Colon (tissue), 2 donors: ENCODE results near the gene MIDN.

Experiments used
- FAIRE-seq: peaks from 2 replicates; lab custom pipeline; 2012; peaks lifted over from hg19 to GRCh38; lab: Jason Lieb, UNC
- donor health status: control.
- donor health status: control.

MIDN gene

DNA sequence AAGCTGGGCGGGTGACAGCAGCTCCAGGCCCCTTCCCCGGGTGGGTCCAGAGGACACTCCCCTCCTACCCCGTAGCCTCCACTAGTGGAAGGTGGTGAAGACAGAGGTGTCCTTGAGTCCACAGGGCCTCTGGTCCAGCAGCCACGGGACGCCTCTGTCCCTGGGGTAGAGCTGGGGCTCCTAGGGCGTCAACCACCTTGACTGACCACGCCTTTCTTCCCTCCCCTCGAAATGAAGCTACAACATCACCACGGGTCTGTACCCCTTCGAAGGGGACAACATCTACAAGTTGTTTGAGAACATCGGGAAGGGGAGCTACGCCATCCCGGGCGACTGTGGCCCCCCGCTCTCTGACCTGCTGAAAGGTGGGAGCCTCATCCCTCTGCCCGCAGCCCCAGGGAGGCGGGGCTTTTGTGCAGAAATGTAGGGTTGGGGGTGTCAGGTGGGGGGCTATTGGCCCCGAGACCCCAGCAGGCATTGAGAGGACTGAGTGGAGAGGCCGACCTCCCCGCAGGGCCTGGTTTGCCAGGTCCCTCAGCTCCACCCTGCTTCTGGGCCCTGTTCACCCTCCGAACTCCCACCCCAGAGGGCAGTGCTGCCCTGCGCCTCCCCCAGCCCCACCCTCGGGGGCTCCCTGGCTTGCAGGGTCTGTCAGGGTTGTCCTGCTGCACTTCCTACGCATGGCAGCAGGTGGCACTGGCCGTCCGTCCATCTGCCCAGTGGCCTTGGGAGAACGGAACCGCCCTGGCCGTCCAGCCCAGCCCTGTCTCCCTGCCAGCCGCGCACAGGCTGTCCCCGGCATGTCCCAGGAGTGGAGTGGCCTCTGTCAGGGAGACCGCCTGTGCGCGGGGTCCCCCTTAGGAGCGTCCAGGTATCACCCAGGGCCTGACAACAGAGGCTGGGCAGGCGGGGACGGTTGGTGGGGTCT lies 27.1 kb upstream of the MIDN start:
- no peak for FAIRE-seq

DNA sequence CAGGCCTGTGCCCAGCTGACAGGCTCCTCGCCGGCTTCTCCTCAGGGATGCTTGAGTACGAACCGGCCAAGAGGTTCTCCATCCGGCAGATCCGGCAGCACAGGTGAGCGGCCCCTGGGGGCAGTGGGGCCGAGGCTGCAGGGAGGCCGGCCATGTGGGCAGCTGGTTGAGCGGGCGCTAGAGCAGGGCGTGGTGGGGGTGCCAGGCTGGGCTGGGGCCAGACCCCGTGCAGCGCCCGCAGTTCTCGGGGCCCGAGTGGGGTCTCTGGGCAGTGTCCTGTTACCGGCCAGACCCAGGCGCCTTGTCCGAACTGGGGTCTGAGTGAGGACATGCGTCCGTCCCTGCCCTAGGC lies 26.5 kb upstream of the MIDN start:
- FAIRE-seq, result no peak

DNA sequence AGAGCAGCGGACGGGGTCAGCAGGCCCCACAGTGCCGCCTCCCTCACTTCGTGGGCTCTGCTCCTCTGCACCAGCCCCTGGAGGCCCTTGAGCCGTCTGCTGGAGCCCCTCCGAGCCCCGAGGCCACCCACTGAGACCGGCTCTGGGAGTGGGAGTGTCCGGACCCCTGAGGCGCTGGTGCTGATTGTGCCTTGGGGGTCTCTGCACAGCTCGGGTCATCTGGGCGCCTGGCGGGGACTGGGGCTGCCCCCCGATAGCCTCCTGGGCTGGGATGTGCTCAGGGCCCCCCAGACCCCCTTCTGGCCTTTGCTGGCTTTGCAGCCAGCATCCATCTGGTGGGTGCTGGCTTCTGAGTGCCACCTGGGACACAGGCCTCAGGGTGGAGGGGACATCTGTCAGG lies 26.0 kb upstream of the MIDN start:
- FAIRE-seq, result no peak

DNA sequence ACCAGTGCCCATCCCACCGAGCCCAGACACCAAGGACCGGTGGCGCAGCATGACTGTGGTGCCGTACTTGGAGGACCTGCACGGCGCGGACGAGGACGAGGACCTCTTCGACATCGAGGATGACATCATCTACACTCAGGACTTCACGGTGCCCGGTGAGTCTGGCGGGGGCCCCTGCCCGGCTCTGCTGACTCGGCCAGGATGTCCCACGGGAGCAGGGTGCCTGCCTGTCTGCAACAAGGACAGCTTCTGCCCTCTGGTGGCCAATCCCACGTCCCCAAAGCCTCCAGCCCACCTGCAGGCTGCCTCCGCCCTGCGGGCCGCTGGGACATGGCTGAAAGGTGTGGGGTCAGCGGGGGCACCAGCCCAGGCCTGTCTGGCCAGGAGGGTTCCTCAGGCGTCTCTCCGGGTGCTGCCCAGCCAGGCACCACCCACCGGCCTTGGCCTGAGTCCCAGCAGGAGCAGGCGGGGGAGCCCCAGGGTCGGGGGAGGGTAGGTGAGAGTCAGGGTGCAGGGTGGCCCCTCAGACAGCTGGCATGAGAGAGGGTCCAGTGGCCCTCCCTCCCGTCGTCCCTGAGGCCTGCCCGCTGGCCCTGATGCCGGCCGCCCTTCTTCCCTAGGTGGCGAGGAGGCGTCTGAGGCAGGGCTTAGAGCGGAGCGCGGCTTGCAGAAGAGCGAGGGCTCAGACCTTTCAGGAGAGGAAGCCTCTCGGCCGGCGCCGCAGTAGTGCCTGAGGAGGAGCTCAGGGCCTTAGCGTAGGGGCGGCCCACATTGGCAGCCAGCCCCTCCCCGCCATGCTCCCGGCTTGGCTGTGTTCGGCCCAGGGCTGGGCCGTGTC lies 25.1 kb upstream of the MIDN start:
- FAIRE-seq, result no peak

DNA sequence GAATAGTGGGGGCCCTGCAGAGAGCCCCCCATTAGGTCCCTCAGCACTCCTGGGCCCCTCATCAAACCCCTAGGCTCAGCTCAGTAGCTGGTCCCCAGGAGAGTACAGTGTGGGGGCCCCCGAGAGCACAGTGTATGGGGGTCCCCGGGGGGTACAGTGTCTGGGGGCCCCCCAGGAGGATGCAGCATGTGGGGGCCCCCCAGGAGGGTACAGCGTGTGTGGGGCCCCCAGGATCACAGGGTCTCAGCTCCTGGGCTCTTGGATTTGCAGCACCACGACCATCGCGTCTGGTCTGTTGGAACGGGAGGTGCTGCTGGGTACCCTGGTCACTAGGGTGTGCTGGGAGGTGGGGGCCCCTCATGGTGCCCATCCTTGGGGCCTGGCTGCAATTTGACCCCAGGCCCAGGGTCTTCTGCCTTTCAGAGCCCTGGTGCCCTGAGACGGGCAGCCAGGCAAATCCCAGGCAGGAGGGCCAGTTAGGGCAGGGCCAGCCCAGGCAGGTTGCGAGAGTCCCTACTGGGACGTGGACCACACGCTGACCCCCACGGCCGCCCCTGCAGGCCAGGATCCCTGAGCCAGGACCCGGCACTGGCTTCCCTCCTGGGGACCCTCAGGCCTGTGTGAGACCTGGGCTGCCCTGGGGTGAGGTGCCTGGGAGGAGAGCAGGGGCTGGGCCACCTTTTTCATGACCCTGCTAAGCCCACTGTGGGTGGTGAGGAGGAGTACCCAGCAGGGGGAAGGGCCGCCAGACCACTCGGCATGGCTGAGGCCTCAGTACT lies 24.1 kb upstream of the MIDN start:
- FAIRE-seq, result no peak

DNA sequence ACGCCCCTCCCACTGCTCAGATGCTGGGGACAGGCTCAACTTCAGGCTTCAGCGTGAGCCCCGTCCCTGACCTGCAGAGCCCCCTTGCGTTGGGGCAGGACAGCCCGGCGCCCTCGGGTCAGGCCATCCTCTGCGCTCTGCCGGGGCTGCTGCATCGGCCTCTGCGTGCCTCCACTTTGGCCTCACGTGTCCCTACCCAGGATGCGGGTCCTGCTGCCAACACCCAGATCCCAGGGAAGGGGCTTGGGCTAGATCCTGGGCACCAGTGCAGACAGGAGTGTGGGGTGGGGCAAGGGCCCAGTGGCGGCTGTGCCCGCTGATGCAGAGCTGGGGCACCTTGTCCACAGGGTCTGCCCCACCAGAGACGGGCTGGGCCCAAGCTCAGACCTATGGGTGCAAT lies 23.5 kb upstream of the MIDN start:
- no peak for FAIRE-seq

DNA sequence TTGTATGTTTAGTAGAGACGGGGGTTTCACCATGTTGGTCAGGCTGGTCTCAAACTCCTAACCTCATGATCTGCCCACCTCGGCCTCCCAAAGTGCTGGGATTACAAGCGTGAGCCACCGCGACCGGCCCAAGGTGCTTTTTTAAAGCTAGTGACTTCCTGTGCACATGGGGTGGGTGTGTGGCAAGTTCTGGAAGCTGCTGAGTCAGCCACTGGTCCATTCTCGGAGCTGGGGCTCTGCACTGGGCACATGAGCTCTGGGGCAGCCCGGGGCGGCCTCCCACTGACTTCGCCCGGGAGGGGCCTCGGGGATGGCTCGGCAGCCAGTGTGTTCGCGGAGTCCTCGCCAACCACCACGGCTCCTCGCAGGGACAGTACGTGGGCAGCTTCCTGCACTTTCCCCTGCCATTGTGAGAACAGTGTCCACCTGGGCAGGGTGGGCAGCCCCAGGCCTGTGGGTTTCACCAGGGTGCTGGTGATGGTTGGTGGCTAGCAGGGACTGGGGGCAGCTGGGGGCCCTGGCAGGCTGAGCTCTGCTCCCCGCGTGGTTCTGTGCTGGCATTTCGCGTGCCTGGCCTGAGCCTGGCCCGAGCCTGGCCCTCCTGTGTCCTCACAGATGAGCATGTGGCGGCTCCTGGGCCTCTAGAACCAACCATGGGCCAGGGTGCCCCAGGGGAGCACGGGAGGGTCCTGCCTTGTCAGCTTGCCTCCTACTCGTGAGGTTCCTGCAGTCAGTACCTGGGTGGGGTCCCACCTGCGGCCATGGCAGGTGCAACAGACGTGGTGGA lies 22.8 kb upstream of the MIDN start:
- no peak for FAIRE-seq

DNA sequence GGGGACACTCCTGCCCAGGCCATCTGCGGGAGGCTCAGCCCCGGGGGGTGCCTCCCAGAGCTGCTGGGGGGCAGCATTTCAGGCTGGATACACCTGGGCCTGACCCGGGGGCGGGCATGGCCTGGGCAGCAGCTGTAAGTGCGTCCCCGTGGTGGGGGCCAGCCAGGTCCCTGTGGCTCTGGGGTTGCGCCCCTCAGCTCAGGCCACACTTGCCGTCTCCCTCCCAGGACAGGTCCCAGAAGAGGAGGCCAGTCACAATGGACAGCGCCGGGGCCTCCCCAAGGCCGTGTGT lies 22.2 kb upstream of the MIDN start:
- no peak for FAIRE-seq

DNA sequence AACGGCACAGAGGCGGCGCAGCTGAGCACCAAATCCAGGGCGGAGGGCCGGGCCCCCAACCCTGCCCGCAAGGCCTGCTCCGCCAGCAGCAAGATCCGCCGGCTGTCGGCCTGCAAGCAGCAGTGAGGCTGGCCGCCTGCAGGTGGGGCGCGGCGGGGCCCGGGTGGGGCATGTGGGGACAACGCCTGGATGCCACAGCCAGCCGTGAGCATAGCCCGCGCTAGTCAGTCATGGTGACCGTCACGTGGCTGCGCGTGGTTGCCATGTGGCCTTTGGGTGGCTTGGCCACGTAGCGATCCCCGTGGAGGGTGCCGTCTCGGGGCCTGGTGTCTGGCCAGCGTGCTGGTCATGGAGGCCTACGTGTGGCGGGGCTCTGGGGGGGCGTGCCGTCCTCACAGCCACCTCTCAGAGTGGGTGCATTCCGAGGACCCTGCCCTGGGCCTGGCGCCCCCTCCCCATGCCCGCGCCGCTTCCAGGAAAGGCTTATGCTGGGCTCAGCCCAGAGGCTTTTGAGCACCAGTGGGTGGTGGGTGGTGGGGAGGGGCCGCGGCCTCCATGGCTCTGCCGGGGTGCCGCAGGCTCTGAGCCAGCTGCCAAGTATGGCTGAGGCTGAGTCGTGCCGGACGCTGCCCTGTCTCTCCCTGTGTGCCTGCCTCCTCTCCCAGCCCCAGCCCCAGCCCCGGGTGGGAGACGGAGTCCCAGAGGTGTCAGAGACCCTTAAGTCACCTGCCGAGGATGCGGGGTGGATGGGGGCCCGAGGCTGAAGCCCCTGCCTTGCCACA lies 21.7 kb upstream of the MIDN start:
- no peak for FAIRE-seq

DNA sequence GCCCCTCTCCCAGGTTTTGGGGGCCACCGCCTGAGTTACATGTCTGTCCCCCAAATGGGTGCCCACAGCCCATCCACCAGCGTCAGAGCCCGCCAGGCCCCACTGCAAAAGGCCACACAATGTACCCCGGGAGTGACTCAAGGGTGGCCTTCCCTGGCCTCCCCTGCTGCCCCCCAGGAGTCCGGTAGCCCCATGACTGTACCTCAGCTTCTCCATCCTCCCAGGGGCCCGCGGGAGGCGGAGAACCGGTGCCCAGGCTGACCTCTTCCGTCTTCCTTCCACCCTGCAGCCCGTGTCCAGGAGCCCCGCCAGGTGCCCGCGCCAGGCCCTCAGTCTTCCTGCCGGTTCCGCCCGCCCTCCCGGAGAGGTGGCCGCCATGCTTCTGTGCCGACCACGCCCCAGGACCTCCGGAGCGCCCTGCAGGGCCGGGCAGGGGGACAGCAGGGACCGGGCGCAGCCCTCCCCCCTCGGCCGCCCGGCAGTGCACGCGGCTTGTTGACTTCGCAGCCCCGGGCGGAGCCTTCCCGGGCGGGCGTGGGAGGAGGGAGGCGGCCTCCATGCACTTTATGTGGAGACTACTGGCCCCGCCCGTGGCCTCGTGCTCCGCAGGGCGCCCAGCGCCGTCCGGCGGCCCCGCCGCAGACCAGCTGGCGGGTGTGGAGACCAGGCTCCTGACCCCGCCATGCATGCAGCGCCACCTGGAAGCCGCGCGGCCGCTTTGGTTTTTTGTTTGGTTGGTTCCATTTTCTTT lies 20.9 kb upstream of the MIDN start:
- FAIRE-seq, result no peak

DNA sequence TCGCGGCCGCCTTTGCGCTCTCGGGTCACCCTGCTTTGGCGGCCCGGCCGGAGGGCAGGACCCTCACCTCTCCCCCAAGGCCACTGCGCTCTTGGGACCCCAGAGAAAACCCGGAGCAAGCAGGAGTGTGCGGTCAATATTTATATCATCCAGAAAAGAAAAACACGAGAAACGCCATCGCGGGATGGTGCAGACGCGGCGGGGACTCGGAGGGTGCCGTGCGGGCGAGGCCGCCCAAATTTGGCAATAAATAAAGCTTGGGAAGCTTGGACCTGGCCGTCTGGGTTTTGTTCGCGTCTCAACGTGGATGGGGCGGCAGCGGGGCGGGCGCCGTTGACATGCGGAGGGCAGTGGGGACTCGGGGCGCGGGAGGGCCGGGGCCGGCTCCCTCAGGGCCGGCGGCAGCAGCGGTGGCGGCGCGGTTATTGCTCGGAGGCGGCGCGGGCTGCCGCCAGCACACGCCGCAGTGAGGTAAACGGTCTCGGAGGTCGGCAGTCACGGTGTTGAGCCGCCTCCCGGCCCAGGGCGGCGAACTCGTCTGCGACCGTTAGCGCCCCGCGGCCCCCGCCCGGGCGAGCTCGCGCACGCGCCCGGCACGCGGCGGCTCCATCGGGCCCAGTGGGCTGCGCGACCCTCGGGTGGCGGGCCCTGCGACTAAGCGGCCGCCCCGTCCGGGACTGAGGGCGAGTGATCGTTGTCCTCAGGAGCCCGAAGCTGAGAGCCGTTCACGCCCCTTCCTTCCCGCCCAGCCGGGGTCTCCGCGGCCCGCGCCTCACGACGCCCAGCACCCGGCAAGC lies 20.0 kb upstream of the MIDN start:
- no peak for FAIRE-seq

DNA sequence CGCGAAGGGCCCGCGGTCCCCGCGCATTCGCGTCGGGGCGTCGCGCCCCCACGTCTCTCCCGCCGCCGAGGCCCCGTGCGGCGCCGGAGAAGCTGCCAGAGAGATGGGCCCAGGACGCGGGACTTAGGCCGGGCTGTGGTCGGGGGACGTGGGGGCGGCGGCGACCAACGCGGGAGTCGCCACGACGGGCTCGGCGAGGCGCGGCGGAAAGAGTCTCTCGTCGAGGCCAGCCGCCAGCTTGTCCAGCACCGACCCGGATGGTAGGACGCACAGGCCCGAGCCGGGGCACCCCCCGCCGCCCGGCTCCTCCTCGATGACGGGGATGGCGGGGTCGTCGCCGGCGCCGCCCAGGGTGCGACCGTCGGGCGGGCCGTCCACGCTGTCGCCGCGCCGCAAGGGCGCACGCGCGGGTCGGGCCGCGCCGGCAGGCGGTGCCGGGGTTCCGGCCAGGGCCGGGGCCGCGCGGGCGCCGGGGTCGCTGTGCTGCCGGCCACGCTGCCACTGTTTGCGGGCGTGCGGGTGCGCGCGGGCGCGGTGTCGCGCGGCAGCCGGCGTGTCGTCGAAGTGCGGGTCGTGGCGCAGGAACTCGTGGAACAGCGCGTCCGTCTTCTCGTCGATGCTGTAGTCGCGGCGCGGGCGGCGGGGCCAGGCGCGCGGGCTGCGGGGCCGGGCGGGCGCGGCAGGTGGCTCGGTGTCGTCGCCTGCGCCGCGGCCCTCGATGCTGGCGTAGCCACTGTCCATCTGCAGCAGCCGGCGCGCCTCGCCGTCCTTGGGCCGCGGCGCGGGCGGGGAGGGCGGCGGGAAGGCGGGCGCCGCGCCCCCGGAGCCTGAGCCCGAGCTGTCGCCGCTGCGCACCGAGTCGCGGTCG lies 19.1 kb upstream of the MIDN start:
- no peak for FAIRE-seq

DNA sequence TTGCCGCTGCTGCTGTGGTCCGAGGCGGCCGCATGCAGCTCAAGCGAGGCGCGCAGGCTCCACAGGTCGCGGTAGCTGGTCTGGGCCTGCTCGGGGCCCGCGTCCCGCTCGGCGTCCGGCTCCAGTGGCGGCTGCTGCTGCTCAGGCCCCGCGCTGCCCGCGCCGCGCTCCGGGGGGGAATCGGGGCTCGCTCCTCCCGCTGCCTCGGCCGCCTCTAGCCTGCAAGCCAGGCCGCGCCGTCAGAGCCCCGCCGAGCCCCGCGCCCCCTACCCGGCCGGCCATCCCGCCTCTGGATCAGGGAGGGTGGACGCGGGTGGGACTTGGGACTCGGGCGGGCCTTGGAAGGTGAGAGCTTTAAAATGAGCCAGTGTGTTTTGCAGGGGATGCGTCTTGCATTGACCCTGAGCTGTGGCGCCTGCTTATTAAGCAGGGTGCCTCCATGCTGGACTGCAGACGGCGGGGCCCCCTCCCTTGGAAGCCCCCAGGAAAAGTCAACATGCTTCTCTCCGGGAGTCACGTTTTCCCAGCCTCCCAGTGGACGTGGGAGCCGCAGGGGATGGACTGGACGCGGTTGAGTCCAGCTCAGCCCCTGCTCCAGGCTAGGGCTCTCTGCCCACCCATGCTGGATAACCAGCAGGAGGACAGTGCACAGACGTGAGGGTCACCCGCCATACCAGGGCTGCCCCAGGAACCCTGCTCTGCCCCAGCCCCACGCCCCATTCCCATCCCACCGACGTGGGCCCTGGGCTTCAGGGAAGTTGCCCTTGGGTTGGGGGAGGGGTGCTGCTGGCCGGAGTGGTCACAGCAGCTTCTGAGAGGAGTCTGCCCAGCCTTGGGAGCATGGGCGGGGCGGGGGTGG lies 18.2 kb upstream of the MIDN start:
- no peak for FAIRE-seq

DNA sequence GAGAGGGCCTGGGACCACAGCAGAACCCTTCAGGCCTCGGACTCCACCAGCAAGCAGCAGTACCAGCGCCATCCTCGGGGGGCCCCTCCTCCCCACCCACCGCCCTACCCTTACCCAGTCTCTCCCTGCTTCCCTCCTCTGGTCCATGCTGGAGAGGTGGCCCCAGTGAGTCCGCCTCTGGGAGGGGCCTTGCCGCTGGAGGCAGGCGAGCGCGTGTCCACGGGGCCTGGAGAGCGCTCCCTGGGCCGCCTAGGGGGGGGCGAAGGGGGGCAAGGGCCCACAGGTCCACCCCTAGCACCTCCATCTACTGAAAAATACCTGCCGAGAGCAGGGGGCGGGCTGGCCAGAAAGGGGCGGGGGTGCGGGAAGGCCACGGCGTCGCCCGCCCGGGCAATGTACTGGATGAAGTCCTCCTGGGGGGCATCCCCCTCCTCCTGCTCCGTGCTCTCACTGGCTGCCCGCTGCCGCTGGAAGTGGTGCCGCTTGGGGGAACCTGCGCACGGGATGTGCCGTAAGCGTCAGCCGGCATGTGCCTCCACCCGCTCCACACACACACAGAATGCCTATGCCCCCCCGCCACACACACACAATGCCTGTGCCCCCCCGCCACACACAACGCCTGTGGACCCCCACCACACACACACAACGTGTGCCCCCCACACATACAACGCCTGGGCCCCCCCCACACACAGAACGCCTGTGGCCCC lies 17.4 kb upstream of the MIDN start:
- no peak for FAIRE-seq

DNA sequence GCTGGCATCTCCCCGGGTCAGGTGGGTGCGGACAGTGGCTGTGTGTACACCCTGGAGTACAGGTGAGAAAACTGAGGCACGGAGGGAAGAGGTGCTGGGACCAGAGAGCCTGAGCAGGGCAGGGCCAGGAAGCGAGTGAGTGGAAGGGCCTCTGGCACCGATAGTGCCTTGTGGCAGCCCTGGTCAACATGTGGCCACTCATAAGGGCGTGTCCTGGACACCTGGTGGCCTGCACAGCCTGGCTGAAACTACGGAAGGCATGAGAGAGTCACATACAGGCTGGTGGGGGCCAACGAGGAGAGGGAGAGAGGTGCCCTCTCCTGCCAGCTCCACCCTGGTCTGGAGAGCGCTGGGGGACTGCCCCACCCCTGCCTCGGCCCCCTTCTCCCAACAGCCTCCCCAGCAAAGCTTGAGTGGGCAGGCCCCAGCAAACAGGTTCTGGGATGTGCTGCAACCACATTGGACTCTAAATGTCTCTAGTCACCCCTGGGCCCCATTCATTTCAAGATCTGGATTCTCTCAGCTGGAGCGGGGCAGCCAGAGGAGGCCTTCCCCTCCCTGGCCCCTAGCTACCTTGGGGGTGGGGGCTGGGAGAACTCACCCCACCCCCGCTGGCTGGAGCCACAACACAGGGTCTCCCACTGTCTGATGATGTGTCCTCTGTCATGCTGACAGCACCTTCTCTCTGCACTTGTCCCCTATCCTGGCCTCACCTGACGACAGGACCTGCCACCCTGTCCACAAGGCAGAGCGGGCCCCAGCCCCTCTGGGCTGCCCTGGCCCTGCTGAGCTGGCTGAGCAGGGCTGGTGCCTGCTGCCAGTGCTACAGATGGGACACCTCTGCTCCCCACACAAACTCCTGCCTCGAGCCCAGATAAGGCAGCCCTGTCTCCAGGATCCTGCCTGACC lies 16.4 kb upstream of the MIDN start:
- FAIRE-seq, result no peak

DNA sequence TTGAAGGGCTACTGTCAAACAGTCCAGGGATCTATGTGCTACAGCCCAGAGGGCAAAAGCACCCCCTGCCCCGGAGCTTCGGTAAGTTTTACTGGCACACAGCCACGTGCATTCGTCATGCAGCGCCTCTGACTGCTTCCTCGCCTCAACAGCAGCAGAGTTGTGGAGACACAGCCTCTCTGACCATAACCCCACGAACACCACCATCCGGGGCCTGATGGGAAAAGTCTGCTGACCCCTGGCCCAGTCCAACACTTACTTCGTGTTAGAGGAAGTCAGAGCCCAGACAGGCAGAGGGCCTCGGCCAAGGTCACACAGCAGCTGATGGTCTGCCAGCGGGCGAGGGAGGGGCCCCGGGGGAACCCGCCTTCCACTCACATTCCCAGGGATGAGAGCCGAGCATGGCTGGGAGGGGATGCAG lies 15.7 kb upstream of the MIDN start:
- no peak for FAIRE-seq
